Measurements from ENCODE around the gene SLAMF1. TPM values are rescaled to one million over a fixed set of nuclear protein-coding genes. Genes with fewer than 3 reads are reported as not detected.
A peak's percentile ranks its signal among the peaks of the same experiment; 100 is the strongest.

SLAMF1 gene
- total and polyA plus RNA-seq, 2 donors (not counting 1 experiment from before 2014, with no cell fraction given) = 20.7 to 42.3 TPM

DNA sequence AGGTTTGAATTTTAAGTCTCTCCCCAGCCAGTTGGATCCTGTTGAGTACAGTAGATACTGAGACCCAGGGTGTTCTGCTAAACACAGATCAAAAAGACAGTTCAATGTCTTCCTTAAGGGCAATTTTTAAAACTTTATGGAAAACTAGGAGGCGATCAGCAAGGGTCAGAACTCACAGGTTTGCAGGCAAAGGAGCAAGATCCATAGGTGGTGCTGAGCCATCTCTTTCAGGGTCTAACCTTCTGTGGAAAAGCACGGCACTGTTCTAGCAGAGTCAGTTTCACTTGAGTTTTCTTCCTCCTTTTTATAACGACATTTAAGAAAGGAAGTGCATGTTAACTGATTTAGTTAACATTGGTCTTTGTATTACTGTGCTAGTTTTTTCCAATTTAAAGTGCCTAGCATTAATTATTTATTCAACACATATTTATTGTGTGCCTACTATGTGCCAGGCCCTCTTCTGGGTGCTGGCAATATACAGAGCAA, 67.6 kb downstream of the SLAMF1 start, which contains the start of gene CD84:
Gene CD84, minus strand, starts transcription at position 281 of the 486 bp plus-strand sequence. Its CDS starts 59 bp downstream, at position 222.
- DNase-seq = peak; percentile 59
- 4% methylated on average over 2 of the region's 3 CpGs for WGBS (ENCODE audit: insufficient coverage)
- Mint-ChIP-seq H3K27ac (peak within 1 kb of the TSS; percentile 95), H3K4me3 (peak within 1 kb of the TSS; percentile 94), H3K4me1 (peaks cover 60% of the 10 kb centered on the region), H3K9me3 (ENCODE audit: insufficient read depth) (peaks cover 4% of the 10 kb centered on the region), H3K27me3 (no peaks in the 10 kb centered on the region)
- peaks cover 56% of the 10 kb centered on the region for H3K79me2 ChIP-seq (ENCODE audit: control insufficient read depth, insufficient read depth, low read length)
- H3K27ac ChIP-seq (ENCODE audit: low read length in 2 of 2) = peak within 1 kb of the TSS; percentile 52 to 82
- peaks cover 49 to 53% of the 10 kb centered on the region in 2 donors for H3K4me1 ChIP-seq (ENCODE audit: control insufficient read depth in 2 of 2, insufficient read depth in 2 of 2, low read length in 2 of 2)
- POLR2A ChIA-PET = interaction anchor here (0.9 to 1.3 kb wide), 2 partner anchors 59 to 115 kb away, joined by 3 read pairs; no protein-coding TSS in a partner anchor
- TF ChIP-seq, protein P1, sequence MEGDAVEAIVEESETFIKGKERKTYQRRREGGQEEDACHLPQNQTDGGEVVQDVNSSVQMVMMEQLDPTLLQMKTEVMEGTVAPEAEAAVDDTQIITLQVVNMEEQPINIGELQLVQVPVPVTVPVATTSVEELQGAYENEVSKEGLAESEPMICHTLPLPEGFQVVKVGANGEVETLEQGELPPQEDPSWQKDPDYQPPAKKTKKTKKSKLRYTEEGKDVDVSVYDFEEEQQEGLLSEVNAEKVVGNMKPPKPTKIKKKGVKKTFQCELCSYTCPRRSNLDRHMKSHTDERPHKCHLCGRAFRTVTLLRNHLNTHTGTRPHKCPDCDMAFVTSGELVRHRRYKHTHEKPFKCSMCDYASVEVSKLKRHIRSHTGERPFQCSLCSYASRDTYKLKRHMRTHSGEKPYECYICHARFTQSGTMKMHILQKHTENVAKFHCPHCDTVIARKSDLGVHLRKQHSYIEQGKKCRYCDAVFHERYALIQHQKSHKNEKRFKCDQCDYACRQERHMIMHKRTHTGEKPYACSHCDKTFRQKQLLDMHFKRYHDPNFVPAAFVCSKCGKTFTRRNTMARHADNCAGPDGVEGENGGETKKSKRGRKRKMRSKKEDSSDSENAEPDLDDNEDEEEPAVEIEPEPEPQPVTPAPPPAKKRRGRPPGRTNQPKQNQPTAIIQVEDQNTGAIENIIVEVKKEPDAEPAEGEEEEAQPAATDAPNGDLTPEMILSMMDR (IDR thresholded peaks at IDR 0.05) = no peak
- TF ChIP-seq EZH2 (IDR thresholded peaks at IDR 0.05; ENCODE audit: borderline replicate concordance, insufficient read depth, low read depth, low read length, poor library complexity, severe bottlenecking) = no peak
- H2AFZ ChIP-seq (ENCODE audit: insufficient read depth, low read depth, low read length, poor library complexity, severe bottlenecking) = peak within 1 kb of the TSS; percentile 75
- H3K4me3 ChIP-seq (ENCODE audit: control extremely low read depth in 1 of 5, extremely low read depth in 1 of 5, insufficient read depth in 1 of 5, low read depth in 2 of 5, low read length in 4 of 5) = peak within 1 kb of the TSS; percentile 45 to 89 (median 68)
- peak within 1 kb of the TSS; percentile 71 for H3K4me2 ChIP-seq (replicated peaks; ENCODE audit: low read depth, low read length, poor library complexity, severe bottlenecking)
- no peaks in the 10 kb centered on the region for H3K9me3 ChIP-seq (ENCODE audit: control extremely low read depth in 1 of 3, control insufficient read depth in 2 of 3, insufficient read depth in 1 of 3, low read length in 2 of 3)
- intact Hi-C loops (cut with micrococcal nuclease) = loop anchor here (2.0 to 10.0 kb wide), 2 partner anchors 14 to 54 kb away; partner anchors contain the start of gene SLAMF6
- H3K36me3 ChIP-seq (replicated peaks in 1 of 2; ENCODE audit: control extremely low read depth in 1 of 2, control insufficient read depth in 1 of 2, extremely low read depth in 1 of 2, insufficient read depth in 2 of 2, low read length in 1 of 2) = no peaks in the 10 kb centered on the region
- ATAC-seq (ENCODE audit: low read depth) = peak; percentile 44
- peak within 1 kb of the TSS; percentile 77 for H3K9ac ChIP-seq (ENCODE audit: low read length)
- H4K20me1 ChIP-seq (ENCODE audit: control insufficient read depth, insufficient read depth, low read length, poor library complexity, severe bottlenecking) = no peaks in the 10 kb centered on the region
- CTCF ChIA-PET = interaction anchor here (0.9 to 3.4 kb wide), 6 partner anchors 9 to 150 kb away, joined by 3 to 14 read pairs (median 3); no protein-coding TSS in a partner anchor
- H3K27me3 ChIP-seq (replicated peaks in 1 of 4; ENCODE audit: control extremely low read depth in 1 of 4, control insufficient read depth in 3 of 4, insufficient read depth in 4 of 4, low read length in 3 of 4) = no peaks in the 10 kb centered on the region
